ENCODE measurements around the gene GATAD2A. TPM values are rescaled to one million over a fixed set of nuclear protein-coding genes. Genes with fewer than 3 reads are reported as not detected.

The GATAD2A gene
- total RNA-seq, 2 experiments from 2014 or later = 104 to 107 TPM

- Histone ChIP-seq H3K4me3 (ENCODE audit: low read length) (peak within 1 kb of the TSS; percentile 25), H3K36me3 (ENCODE audit: insufficient read depth, low read length) (no peaks in the 10 kb centered on the region), H3K27me3 (ENCODE audit: control insufficient read depth in 1 of 2, insufficient read depth in 2 of 2, low read length in 2 of 2) (no peaks in the 10 kb centered on the region), H3K9me3 (ENCODE audit: control insufficient read depth in 1 of 2, insufficient read depth in 1 of 2, low read length in 2 of 2) (peaks cover 0 to 11% of the 10 kb centered on the region in 2 experiments), H3K27ac (ENCODE audit: low read depth in 1 of 2, low read length in 2 of 2) (no peak within 1 kb of the TSS), H3K4me1 (ENCODE audit: insufficient read depth, low read length) (peaks cover 47% of the 10 kb centered on the region)
- ATAC-seq (ENCODE audit: poor library complexity) (peak; percentile 5), DNase-seq (peak in 8 of 14 experiments; percentile 36 to 68 (median 42))
- Mint-ChIP-seq H3K27me3 (no peaks in the 10 kb centered on the region), H3K9me3 (no peaks in the 10 kb centered on the region), H3K27ac (peak within 1 kb of the TSS; percentile 51), H3K4me1 (ENCODE audit: low read depth) (peaks cover 41% of the 10 kb centered on the region), H3K4me3 (peak within 1 kb of the TSS; percentile 71), H3K36me3 (ENCODE audit: low read depth) (no peaks in the 10 kb centered on the region)
- POLR2A ChIA-PET = interaction anchor here (0.7 to 1.3 kb wide), 4 partner anchors 10 to 283 kb away, joined by 3 to 7 read pairs (median 3); partner anchors contain the start of genes ZNF101, ZNF14 and ZNF506
- intact Hi-C loops (cut with DNase I, micrococcal nuclease) = loop anchor here in 1 of 2 experiments (5.0 kb wide), 2 partner anchors 54 to 199 kb away; no protein-coding TSS in a partner anchor
- no peak for TF ChIP-seq CTCF (IDR thresholded peaks at IDR 0.05)
- CTCF ChIA-PET = interaction anchor here (1.0 kb wide), 1 partner anchor 105 kb away, joined by 4 read pairs; the partner anchor contains the start of gene GMIP
Measured at GRCh38 chr19:19538061-19538784, 132.7 kb downstream of the GATAD2A start, which contains the start of gene CILP2. Gene CILP2 (plus strand): TSS chr19:19538265. CDS start chr19:19538350, 85 bp downstream.

GRCh38 chr19:19538785-19539166 is 133.3 kb downstream of the GATAD2A start:
- H3K27ac ChIP-seq (ENCODE audit: low read depth in 1 of 2, low read length in 2 of 2) = no peak overlapping the region
- peak overlapping the region; percentile 25 for H3K4me3 ChIP-seq (ENCODE audit: low read length)
- no peaks in the 10 kb centered on the region for H3K27me3 ChIP-seq (ENCODE audit: control insufficient read depth in 1 of 2, insufficient read depth in 2 of 2, low read length in 2 of 2)
- H3K36me3 ChIP-seq (ENCODE audit: insufficient read depth, low read length) = no peaks in the 10 kb centered on the region
- peak in 2 of 14 experiments; percentile 29 to 52 for DNase-seq
- H3K27ac Mint-ChIP-seq = peak overlapping the region; percentile 10
- H3K4me1 ChIP-seq (ENCODE audit: insufficient read depth, low read length) = peaks cover 47% of the 10 kb centered on the region
- peak overlapping the region; percentile 70 for H3K4me3 Mint-ChIP-seq
- no peaks in the 10 kb centered on the region for H3K9me3 Mint-ChIP-seq
- no peaks in the 10 kb centered on the region for H3K36me3 Mint-ChIP-seq (ENCODE audit: low read depth)
- H3K4me1 Mint-ChIP-seq (ENCODE audit: low read depth) = peaks cover 39% of the 10 kb centered on the region
- H3K9me3 ChIP-seq (ENCODE audit: control insufficient read depth in 1 of 2, insufficient read depth in 1 of 2, low read length in 2 of 2) = peaks cover 0 to 11% of the 10 kb centered on the region in 2 experiments
- intact Hi-C loops (cut with DNase I, micrococcal nuclease) = loop anchor here in 1 of 2 experiments (5.0 kb wide), 2 partner anchors 54 to 199 kb away; no protein-coding TSS in a partner anchor
- no peaks in the 10 kb centered on the region for H3K27me3 Mint-ChIP-seq
- ChIA-PET CTCF (interaction anchor here (1.0 to 1.1 kb wide), 2 partner anchors 16 to 105 kb away, joined by 3 to 4 read pairs; partner anchors contain the start of gene GMIP), POLR2A (interaction anchor here (0.7 to 1.3 kb wide), 6 partner anchors 10 to 283 kb away, joined by 3 to 7 read pairs (median 3); partner anchors contain the start of genes ATP13A1, ZNF101, ZNF14 and ZNF506)
- no peak for ATAC-seq (ENCODE audit: poor library complexity)
- TF ChIP-seq CTCF (IDR thresholded peaks at IDR 0.05) = no peak

- no peaks in the 10 kb centered on the region for H3K36me3 Mint-ChIP-seq (ENCODE audit: low read depth)
- Histone ChIP-seq H3K9me3 (ENCODE audit: control insufficient read depth in 1 of 2, insufficient read depth in 1 of 2, low read length in 2 of 2) (peaks cover 0 to 11% of the 10 kb centered on the region in 2 experiments), H3K4me3 (ENCODE audit: low read length) (no peak overlapping the region), H3K27ac (ENCODE audit: low read depth in 1 of 2, low read length in 2 of 2) (no peak overlapping the region), H3K27me3 (ENCODE audit: control insufficient read depth in 1 of 2, insufficient read depth in 2 of 2, low read length in 2 of 2) (no peaks in the 10 kb centered on the region), H3K4me1 (ENCODE audit: insufficient read depth, low read length) (peaks cover 47% of the 10 kb centered on the region), H3K36me3 (ENCODE audit: insufficient read depth, low read length) (no peaks in the 10 kb centered on the region)
- no peak overlapping the region for H3K27ac Mint-ChIP-seq
- H3K4me1 Mint-ChIP-seq (ENCODE audit: low read depth) = peaks cover 33% of the 10 kb centered on the region
- no peaks in the 10 kb centered on the region for H3K9me3 Mint-ChIP-seq
- POLR2A ChIA-PET = interaction anchor here (0.8 to 1.0 kb wide), 2 partner anchors 88 to 124 kb away, joined by 3 to 4 read pairs; partner anchors contain the start of gene ATP13A1
- TF ChIP-seq CTCF (IDR thresholded peaks at IDR 0.05) = no peak
- DNase-seq (peak in 2 of 14 experiments; percentile 38 to 56), ATAC-seq (ENCODE audit: poor library complexity) (no peak)
- no peaks in the 10 kb centered on the region for H3K27me3 Mint-ChIP-seq
- intact Hi-C loops (cut with DNase I, micrococcal nuclease) = loop anchor here in 1 of 2 experiments (5.0 kb wide), 2 partner anchors 53 to 198 kb away; no protein-coding TSS in a partner anchor
- CTCF ChIA-PET = interaction anchor here (1.1 kb wide), 1 partner anchor 15 kb away, joined by 3 read pairs; no protein-coding TSS in a partner anchor
- peak overlapping the region; percentile 70 for H3K4me3 Mint-ChIP-seq
Measured at GRCh38 chr19:19539698-19540063, 134.2 kb downstream of the GATAD2A start.

Measured in CD4-positive, alpha-beta T cell (primary cell).